HG02973 (cell line): ENCODE results near the gene FSD1.
"Not testable (repeated sequence)": the region's sequence is repeated elsewhere in the genome, so short reads cannot be mapped to it uniquely, and the experiment has no call there.

Experiments
- ATAC-seq: cut with Tn5 transposase; IDR thresholded peaks from one replicate; pipeline ENCODE4 v1.9.1; 2021; ENCODE audit warnings: moderate library complexity; ENCODE audit not compliant: unreplicated experiment

The FSD1 gene

GRCh38 chr19:4342314-4342614 is 37.9 kb downstream of the FSD1 start:
- no peak for ATAC-seq

GRCh38 chr19:4342615-4343369 is 38.4 kb downstream of the FSD1 start:
- ATAC-seq, result peak; percentile 82

GRCh38 chr19:4343370-4344307 is 39.2 kb downstream of the FSD1 start, which contains the start of gene MPND:
Gene MPND (plus strand): TSS chr19:4343562. CDS start chr19:4343594, 32 bp downstream.
- ATAC-seq, result peak; percentile 54

- ATAC-seq, result no peak
Measured at GRCh38 chr19:4345342-4346019, 41.1 kb downstream of the FSD1 start.

GRCh38 chr19:4346020-4346383 is 41.6 kb downstream of the FSD1 start:
- ATAC-seq, result no peak

- no peak for ATAC-seq
Measured at GRCh38 chr19:4347521-4347920, 43.1 kb downstream of the FSD1 start.

GRCh38 chr19:4349225-4349624 is 44.8 kb downstream of the FSD1 start:
- not testable (repeated sequence) for ATAC-seq

GRCh38 chr19:4350111-4350510 is 45.7 kb downstream of the FSD1 start:
- ATAC-seq, result no peak

- ATAC-seq, result no peak
Measured at GRCh38 chr19:4350726-4351125, 46.3 kb downstream of the FSD1 start.

- no peak for ATAC-seq
Measured at GRCh38 chr19:4352701-4353121, 48.3 kb downstream of the FSD1 start.

GRCh38 chr19:4354282-4354681 is 49.9 kb downstream of the FSD1 start:
- no peak for ATAC-seq

GRCh38 chr19:4354897-4355296 is 50.5 kb downstream of the FSD1 start:
- no peak for ATAC-seq

- no peak for ATAC-seq
Measured at GRCh38 chr19:4357095-4357797, 52.8 kb downstream of the FSD1 start.

GRCh38 chr19:4357921-4358326 is 53.5 kb downstream of the FSD1 start:
- ATAC-seq, result no peak

- no peak for ATAC-seq
Measured at GRCh38 chr19:4358709-4359626, 54.6 kb downstream of the FSD1 start.

GRCh38 chr19:4359627-4360000 is 55.2 kb downstream of the FSD1 start:
- ATAC-seq, result no peak

- ATAC-seq, result no peak
Measured at GRCh38 chr19:4360081-4360569, 55.7 kb downstream of the FSD1 start.

GRCh38 chr19:4360641-4361151 is 56.3 kb downstream of the FSD1 start:
- ATAC-seq, result no peak
